Activated CD8-positive, alpha-beta memory T cell treated with anti-CD3 and anti-CD28 coated beads for 24 hours (primary cell): ENCODE measurements around the gene SYTL1.

Experiments
- DNase-seq: peaks from one replicate; pipeline ENCODE4 v3.0.0-alpha.2; 2020

Gene SYTL1

GRCh38 chr1:27392096-27392777, 50.4 kb downstream of the SYTL1 start, which contains the start of gene GPR3:
TSS of gene GPR3 (plus strand) at chr1:27392622. CDS start at chr1:27393799, 1,177 bp downstream.
- peak; percentile 98 for DNase-seq

- peak; percentile 69 for DNase-seq
Observed at GRCh38 chr1:27392778-27393635, 51.2 kb downstream of the SYTL1 start.

- no peak for DNase-seq
Observed at GRCh38 chr1:27393641-27394281, 51.9 kb downstream of the SYTL1 start.

GRCh38 chr1:27394282-27394658, 52.4 kb downstream of the SYTL1 start:
- DNase-seq: no peak

- no peak for DNase-seq
Observed at GRCh38 chr1:27394925-27395324, 53.1 kb downstream of the SYTL1 start.

- peak; percentile 92 for DNase-seq
Observed at GRCh38 chr1:27395441-27396195, 53.8 kb downstream of the SYTL1 start.

- DNase-seq: no peak
Observed at GRCh38 chr1:27397110-27397509, 55.3 kb downstream of the SYTL1 start.

- no peak for DNase-seq
Observed at GRCh38 chr1:27397749-27398148, 55.9 kb downstream of the SYTL1 start.

GRCh38 chr1:27398405-27399149, 56.8 kb downstream of the SYTL1 start:
- no peak for DNase-seq

- no peak for DNase-seq
Observed at GRCh38 chr1:27399251-27400025, 57.6 kb downstream of the SYTL1 start.

GRCh38 chr1:27400082-27400962, 58.5 kb downstream of the SYTL1 start:
- no peak for DNase-seq

- no peak for DNase-seq
Observed at GRCh38 chr1:27400963-27401341, 59.1 kb downstream of the SYTL1 start.

- DNase-seq: no peak
Observed at GRCh38 chr1:27402349-27402754, 60.5 kb downstream of the SYTL1 start.

- DNase-seq: peak; percentile 78
Observed at GRCh38 chr1:27403065-27403726, 61.4 kb downstream of the SYTL1 start.
